Caki2 (cell line): ENCODE results near the gene SLC49A3. TPM values are rescaled to one million over a fixed set of nuclear protein-coding genes. Genes with fewer than 3 reads are reported as not detected.
"Not testable (repeated sequence)": the region's sequence is repeated elsewhere in the genome, so short reads cannot be mapped to it uniquely, and the experiment has no call there.

ENCODE experiments used
- DNase-seq: peaks from one replicate; pipeline ENCODE4 v3.0.0-alpha.2; 2015; ENCODE audit warnings: low read depth
- in situ Hi-C: cut with HindIII; loops from 2 replicates; pipeline ENCODE4 v1.10.0; 2016; ENCODE audit warnings: low sequenced_read_pairs, low pct_unique_long_range_greater_than_20kb, mixed read lengths
- total RNA-seq: library from RNA; depleted of rRNA; stranded (reverse); fragments of >200 nt; shearing (Covaris generic); gene quantifications from 2 replicates; pipeline ENCODE4 v1.2.3, GENCODE V29; 2014; ENCODE audit warnings: low replicate concordance

The SLC49A3 gene
- total RNA-seq, 1 experiment from 2014 or later: not detected

DNA sequence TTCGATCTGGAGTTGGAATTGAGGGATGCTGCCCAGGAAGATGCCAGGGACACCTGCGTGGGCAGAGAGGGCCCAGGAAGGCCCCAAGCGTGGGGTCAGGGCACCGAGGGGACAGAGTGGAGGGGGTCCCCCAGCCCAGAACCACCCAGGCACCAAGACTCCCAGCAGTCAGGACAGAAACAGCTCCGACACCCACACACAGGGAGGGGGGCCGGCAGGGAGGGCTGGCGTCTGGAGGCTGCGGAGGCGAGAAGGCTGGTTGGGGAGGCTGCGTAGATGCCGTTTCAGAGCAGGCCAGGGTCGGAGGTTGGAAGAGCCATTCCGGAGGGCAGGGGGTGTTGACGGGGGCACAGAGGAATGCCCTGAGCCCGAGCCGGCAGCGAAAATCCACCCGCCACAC, 38.5 kb downstream of the SLC49A3 start:
- DNase-seq: no peak
- in situ Hi-C loops: no loop called here

DNA sequence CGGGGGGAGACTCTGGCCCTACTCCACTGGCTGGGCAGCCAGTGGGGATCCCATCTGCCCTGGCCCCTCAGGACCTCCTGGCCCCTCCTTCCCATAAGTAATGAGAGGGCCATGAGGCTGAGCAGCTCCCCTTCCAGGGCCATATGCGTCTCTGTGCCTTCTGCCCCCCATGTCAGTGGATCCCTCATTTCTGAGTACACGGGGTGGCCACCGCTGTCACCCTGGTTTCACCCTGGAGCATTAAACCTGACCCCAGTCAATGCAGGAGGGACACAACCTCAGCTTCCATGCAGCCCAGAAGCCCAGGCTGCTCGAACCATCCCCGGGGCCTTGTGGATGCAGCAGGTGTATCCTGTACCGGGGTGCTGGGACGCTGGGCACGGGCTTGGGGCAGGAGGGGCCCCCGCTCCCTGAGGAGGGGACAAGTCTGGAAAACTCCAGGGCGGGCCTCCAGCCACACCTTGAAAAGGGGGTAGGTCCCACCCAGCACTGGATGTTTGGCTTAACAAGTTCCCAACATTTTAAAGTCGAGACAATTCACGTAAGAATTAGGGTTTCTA, 39.1 kb downstream of the SLC49A3 start:
- DNase-seq: no peak
- in situ Hi-C loops: no loop called here

DNA sequence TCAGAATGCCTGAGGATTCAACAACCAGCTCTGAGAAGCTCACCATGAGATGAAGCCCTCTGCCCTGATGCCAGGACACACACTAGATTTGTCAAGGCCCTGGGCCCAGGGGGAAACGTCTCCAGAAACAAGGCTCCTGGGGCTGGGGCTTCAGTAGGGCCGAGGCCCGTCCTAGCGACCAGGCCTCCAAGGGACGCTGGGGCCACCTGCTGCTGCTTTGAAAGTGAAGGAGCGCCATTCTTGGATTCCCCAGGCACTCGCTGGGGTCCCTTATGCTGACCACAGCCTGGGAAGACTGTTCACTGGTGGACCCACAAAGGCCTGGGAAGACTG, 39.7 kb downstream of the SLC49A3 start:
- in situ Hi-C loops: no loop called here
- DNase-seq: no peak

DNA sequence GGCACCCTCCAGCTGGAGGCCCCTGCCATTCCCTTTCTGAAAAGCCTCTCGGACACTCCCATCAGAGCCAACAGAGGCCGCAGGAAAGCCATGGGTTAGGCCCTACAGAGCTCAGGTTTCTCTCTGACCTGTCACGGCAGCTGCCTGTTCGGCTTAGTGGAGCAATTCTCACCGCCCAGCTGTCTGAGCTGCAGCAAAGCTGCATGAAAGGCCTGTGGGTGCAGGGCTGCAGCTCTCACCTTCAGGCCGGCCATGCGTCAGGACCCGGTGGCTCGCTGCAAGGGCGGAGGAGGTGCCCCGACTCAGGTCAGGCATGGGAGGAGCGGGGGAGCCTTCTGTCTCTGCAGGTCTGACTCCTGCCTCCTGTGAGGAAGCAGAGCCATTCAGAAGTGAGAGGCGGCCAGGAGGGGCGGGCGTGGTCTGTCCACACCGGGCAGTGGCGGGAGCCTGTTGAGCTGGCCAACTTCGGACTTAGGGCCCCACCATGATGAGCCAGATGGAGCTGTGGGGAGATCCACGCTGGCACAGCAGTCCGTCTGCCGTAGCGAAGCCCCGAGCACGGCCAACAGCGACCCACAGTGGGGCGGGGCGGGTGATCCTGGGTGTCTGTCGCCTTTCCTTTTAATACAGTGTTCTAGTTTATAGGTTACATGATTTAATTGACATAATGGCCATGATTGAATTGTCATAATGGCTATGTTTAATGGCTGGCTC, 40.2 kb downstream of the SLC49A3 start:
- no peak for DNase-seq
- in situ Hi-C loops: no loop called here

DNA sequence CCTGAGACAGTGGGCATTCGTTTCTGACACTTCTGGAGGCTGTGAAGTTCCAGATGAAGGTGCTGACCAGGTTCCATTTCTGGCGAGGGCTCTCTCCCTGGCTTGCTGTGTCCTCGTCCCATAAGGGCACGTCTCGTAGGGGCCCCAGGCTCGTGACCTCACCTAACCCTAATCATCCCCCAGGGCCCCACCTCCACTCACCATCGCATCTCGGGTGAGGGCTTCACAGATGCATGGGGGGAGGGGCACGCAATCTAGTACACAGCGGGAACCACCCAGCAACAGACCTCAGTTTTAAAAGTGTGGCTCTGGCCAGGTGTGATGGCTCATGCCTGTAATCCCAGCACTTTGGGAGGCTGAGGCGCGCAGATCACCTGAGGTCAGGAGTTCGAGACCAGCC, 41.5 kb downstream of the SLC49A3 start:
- no peak for DNase-seq
- in situ Hi-C loops: no loop called here

DNA sequence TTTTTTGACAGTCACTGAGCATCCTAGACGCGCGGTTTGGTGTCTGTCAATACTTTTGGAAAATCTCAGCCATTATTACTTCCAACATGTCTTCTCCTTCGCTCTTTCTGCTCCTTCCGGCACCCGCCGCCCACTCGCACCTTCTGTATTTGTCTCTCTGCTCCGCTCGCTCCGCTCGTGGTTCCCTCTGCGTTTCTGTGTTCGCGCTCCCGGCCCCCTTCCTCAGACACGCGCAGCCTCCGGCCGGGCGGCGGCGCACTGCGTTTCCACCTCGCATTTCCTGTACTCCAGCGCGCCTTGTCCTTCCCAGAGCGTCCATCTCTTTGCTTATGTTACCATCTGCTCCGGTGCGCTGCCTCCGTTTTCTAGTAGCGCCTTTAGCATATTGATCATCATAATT, 42.5 kb downstream of the SLC49A3 start:
- in situ Hi-C loops: no loop called here

DNA sequence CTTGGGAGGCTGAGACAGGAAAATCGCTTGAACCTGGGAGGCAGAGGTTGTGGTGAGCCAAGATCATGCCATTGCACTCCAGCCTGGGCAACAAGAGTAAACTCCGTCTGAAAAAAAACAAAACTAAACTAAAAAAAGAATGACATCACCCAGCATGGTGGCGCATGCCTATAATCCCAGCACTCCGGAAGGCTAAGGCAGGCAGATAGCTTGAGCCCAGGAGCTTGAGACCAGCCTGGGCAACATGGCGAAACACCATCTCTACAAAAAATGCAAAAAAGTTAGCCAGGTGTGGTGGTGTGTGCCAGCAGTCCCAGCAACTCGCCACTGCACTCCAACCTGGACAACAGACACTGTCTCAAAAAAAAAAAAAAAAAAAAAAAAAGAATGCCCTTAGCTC, 46.6 kb downstream of the SLC49A3 start:
- in situ Hi-C loops, DNase-seq: not testable (repeated sequence)

More for the DNA sequence above, 42.5 kb downstream of the SLC49A3 start:
- DNase-seq: no peak

DNA sequence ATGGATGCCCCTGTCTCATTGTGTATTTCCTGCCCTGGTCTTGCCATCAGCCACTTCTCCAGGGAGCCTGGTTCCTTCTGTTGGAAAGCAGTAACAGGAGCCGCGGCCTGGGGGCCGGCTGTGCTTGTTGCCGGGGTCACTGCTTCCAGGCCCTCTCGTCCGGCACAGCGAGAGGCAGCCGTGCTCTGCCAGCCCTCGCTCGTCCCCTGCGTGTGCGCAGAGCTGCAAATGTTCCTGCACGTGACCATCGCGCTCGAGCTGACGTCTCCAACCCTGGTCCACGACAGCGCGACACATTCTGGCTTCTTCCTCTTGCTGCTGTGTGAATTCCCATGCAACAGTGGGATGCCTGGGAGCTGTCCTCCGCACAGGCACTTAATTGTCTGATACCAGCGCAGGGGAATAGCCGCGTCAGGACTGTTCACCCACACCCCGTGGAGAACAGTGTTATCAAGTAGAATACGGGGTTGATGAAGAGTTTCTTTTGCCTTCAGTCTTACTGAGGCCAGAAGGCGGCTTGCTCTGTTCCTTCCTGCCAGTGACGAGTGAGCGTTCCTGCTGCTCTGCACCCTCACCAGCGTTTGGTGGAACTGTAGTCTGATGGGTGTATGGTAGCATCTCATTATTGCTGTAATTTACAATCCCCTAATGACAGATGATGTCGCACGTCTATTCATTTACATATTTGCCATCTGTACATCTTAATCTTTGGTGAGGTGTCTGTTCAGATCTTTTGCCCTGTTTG, 51.2 kb downstream of the SLC49A3 start:
- DNase-seq: no peak
- in situ Hi-C loops: no loop called here

DNA sequence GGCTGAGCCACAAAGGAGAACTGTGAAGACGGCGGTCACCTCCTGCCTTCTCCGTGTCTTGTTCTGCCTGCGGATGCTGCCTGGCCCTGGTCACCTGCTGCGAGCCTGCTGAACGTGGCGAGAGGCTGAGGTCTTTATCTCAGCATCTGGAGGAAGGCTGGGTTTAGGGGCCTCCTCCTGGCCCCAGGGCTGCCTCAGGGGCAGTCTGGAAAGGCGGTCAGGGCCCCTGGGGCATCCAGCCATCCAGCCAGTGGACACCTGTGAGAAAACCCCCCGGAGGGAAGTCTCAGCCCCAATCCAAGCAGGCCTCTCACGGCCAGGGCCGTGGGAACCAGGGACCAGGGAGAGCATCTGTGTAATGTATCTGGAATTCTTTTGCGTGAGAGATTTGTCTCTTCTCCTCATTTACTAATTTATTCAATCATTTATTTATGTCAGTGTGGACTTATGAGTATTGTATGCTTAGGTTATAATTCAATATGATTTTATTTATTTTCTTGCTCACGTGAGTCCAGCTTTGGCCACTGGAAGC, 52.3 kb downstream of the SLC49A3 start:
- no peak for DNase-seq
- in situ Hi-C loops: no loop called here

DNA sequence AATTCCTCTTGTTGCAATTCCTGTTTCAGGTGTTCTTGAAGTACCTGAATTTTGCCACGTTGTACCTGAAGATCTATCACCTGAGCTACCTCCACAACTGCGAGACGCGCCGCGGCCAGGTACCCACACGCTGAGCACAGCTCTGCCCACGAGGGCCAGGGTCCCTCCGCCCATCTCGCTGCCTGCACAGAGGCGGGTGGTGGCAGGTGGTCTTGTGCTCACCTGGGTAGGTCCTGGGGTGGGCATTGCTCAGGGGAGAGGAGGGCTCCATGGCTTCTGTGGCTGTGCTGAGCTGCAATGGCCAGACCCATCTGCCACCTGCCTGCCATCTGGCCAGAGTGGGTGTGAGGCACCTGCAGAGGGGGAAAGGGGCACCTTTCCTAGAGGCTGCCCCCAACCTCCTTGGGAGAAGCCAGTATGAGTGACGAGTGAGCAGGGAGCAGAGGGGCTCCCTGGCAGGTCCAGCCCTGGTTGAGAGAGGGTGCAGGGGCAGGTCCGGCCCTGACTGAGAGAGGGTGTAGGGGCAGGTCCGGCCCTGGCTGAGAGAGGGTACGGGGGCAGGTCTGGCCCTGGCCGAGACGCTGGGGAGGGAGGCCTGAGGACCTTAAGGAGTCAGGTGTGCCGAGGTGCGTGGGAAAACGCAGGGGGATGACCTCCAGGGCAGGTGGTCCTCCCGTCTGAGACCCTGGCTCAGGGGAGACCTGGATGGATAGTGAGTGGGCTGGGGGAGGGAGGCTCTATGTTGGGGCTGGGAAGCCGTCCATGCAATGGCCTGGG, 52.9 kb downstream of the SLC49A3 start:
- in situ Hi-C loops: no loop called here
- DNase-seq: no peak

DNA sequence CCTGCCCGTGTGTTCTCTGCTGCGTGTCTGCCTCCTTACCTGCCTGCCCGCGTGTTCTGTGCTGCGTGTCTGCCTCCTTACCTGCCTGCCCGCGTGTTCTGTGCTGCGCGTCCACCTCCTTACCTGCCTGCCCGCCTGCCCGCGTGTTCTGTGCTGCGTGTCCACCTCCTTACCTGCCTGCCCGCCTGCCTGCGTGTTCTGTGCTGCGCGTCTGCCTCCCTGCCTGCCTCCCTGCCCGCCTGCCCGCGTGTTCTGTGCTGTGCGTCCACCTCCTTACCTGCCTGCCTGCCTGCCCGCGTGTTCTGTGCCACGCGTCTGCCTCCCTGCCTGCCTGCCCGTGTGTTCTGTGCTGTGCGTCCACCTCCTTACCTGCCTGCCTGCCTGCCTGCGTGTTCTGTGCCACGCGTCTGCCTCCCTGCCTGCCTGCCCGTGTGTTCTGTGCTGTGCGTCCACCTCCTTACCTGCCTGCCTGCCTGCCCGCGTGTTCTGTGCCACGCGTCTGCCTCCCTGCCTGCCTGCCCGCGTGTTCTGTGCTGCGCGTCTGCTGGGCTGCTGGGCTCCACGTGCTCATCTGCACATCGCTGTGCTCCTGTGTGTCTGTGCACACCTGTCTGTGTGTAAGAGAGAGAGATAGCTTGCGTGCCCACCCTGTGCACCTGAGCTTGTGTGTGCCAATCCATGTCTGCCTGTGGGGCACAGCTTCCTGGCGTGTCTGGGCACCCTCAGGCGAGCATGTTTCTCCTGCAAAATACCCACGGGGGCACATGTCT, 53.7 kb downstream of the SLC49A3 start:
- DNase-seq, in situ Hi-C loops: not testable (repeated sequence)

DNA sequence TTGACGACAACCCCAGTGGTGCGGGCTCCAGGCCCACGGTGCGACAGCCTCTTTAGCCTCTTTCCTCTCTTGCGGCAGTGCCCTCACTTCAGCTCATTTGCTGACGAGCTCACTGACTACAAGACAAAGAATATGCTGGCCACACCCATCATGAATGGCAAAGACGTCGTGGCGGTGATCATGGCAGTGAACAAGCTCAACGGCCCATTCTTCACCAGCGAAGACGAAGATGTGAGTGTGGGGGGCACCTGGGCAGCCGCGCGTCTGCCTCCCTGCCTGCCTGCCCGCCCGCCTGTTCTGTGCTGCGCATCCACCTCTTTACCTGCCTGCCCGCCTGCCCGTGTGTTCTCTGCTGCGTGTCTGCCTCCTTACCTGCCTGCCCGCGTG, 54.4 kb downstream of the SLC49A3 start:
- no peak for DNase-seq
- in situ Hi-C loops: no loop called here

DNA sequence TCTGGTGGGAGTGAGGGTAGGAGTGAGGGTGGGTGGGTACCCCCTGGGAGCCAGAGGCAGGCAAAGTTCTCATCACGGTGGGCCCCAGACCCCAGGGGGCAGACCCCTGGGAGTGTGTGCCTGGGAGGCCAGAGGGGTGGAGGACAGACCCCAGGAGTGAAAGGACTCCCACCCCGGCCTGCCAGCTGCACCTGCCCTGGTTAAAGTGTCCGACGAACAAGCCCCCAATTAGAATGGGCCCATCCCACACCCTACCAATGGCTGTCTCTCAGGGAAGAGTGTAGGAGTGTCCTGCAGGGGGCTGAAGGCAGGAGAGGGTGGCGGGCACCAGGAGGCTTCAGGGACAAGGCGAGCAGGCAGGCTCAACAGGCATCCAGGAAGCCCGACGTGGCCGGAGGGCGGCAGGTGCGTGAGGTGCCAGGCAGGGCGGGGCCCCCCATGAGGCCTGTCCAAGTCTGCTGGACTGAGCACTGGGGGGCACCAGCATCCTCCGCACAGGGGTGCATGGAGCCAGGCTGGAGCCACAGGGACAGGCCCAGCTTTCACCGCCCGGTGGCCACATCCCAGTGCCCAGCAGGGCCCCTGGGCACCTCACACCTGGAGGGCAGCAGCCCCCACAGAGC, 54.9 kb downstream of the SLC49A3 start:
- no peak for DNase-seq
- in situ Hi-C loops: no loop called here

DNA sequence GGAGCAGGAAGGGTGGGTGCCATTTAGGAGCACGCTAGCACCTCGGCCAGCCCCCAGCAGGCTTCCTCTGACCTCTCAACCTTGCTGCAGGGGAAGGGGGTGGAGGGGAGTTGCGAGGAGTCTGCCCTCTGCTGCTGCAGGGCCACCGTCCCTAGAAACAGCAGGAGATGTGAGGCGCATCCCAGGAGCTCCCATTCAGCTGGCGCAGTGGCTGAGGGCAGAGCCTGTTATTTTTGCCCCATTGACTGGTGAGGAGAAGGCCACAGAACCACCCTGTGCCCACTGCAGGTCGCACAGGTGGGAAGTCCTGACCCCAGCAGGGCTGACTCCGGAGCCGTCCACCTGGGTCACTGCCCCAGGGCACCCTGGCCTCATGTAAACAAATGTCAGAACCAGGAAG, 55.5 kb downstream of the SLC49A3 start:
- in situ Hi-C loops: no loop called here
- DNase-seq: no peak

DNA sequence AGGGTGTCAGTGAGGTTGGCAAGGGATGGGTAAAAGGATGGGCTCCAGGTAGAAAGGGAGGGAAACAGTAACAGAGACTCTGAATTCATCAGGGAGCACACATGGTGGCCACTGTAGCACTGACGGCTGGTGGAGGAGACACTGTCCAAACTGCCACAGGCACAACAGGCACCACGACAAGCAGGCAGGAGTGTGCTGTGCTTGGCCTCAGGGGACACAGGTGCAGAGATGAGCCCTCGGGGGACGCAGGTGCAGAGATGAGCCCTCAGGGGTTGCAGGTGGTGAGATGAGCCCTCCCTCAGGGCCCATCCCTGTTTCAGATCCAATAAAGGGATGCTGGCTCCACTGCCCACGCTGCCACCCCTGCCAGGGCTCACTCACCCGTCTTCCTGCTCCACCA, 56.0 kb downstream of the SLC49A3 start:
- in situ Hi-C loops: no loop called here
- DNase-seq: no peak

DNA sequence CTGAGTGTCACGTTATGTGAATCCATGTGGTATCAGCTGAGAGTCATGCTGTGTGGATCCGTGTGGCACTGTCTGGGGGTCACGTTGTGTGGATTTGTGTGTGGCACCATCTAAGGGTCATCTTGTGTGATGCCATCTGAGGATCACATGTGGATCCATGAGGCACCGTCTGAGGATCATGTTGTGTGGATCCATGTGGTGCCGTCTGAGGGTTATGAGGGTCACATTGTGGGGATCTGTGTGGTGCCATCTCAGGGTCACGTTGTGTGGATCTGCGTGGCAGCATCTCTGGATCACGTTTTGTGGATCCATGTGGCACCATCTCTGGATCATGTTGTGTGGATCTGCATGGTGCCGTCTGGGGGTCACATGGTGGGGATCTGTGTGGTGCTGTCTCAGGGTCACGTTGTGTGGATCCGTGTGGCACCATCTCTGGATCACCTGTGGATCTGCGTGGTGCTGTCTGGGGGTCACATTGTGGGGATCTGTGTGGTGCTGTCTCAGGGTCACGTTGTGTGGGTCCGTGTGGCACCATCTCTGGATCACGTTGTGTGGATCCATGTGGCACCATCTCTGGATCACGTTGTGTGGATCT, 56.7 kb downstream of the SLC49A3 start:
- in situ Hi-C loops: no loop called here
- DNase-seq: no peak
